Esophagus muscularis mucosa (tissue), 4 donors: Measurements from ENCODE around the gene PBRM1. TPM values are rescaled to one million over a fixed set of nuclear protein-coding genes. Genes with fewer than 3 reads are reported as not detected.

Experiments used
- DNase-seq: peaks from one replicate; pipeline ENCODE4 v3.0.0-alpha.2; 2017; ENCODE audit errors: extremely low spot score
- H3K27ac ChIP-seq, 4 donors: fragments of 200-600 bp; sonication (generic); replicated peaks in 1 of 4; 1 replicate in 3 of 4; 2 replicates in 1 of 4; pipeline ENCODE4 v1.5.1; 2016 to 2019; ENCODE audit warnings: mild to moderate bottlenecking in 1 of 4
- H3K27me3 ChIP-seq, 4 donors: fragments of 200-600 bp; sonication (generic); one replicate each; pipeline versions ENCODE4 v1.5.1 to v1.6.0; 2016 to 2019
- H3K36me3 ChIP-seq, 4 donors: fragments of 200-600 bp; sonication (generic); one replicate each; pipeline ENCODE4 v1.5.1; 2016 to 2019
- H3K4me1 ChIP-seq, 4 donors: fragments of 200-600 bp; sonication (generic); one replicate each; pipeline ENCODE4 v1.5.1; 2016 to 2019
- H3K4me3 ChIP-seq, 4 donors: fragments of 200-600 bp; sonication (generic); 1 replicate in 2 of 4; 2 replicates in 2 of 4; pipeline ENCODE4 v1.5.1; 2016 to 2019; ENCODE audit warnings: mild to moderate bottlenecking in 4 of 4, moderate library complexity in 1 of 4
- H3K9me3 ChIP-seq, 4 donors: fragments of 200-600 bp; sonication (generic); 1 replicate in 3 of 4; 2 replicates in 1 of 4; pipeline ENCODE4 v1.5.1; 2016 to 2019
- EP300 ChIP-seq: sonication (generic); formaldehyde crosslinking; IDR thresholded peaks from one replicate; pipeline ENCODE4 v1.6.1; 2017; ENCODE audit warnings: antibody characterized with exemption
- POLR2A ChIP-seq: fragments of 450-650 bp; IDR thresholded peaks from one replicate; pipeline ENCODE4 v1.6.1; 2017; ENCODE audit warnings: antibody characterized with exemption, moderate library complexity, mild to moderate bottlenecking, low read depth
- POLR2AphosphoS5 ChIP-seq, 2 donors: sonication (generic); formaldehyde crosslinking; IDR thresholded peaks; one replicate each; pipeline ENCODE4 v1.6.1; 2017; ENCODE audit warnings: antibody characterized with exemption in 2 of 2
- WGBS: methylation state at CpG from one replicate; pipeline ENCODE4 v1.1.5; 2018; 5-methylcytosine and 5-hydroxymethylcytosine counted together
- intact Hi-C: fragments of 100-400 bp; cut with DNase I; formaldehyde crosslinking; loops from one replicate; pipeline ENCODE4 v1.15.1; 2023
- total RNA-seq, 4 donors: library from RNA; depleted of rRNA; stranded (reverse); fragments of >200 nt; gene quantifications; one replicate each; pipeline versions ENCODE4 v1.1.0 to v1.2.1, GENCODE V29; 2016
- TF ChIP-seq, protein P1 (sequence below), 3 experiments: fragments of 200-600 bp in 2 of 3; fragments of 450-650 bp in 1 of 3; sonication (generic) in 2 of 3; IDR thresholded peaks; one replicate each; pipeline ENCODE4 v1.5.1; 2017 to 2019; ENCODE audit warnings: antibody characterized with exemption in 3 of 3, mild to moderate bottlenecking in 2 of 3, moderate library complexity in 1 of 3

PBRM1 gene
- total RNA-seq, 4 donors from 2014 or later = 79.4 to 99.3 (median 82.8) TPM

GRCh38 chr3:52689151-52689550, 3.4 kb upstream of the PBRM1 start:
- H3K9me3 ChIP-seq = no peaks in the 10 kb centered on the region
- WGBS = 85% methylated on average over 3 of the region's 3 CpGs
- peaks cover 13 to 28% (median 20%) of the 10 kb centered on the region in 4 donors for H3K4me1 ChIP-seq
- TF ChIP-seq EP300 = no peak
- no peak overlapping the region for H3K27ac ChIP-seq
- H3K36me3 ChIP-seq = peaks cover 62 to 70% (median 69%) of the 10 kb centered on the region in 4 donors
- H3K27me3 ChIP-seq = no peaks in the 10 kb centered on the region
- no peak overlapping the region for H3K4me3 ChIP-seq
- intact Hi-C loops = loop anchor here (10.0 kb wide), 1 partner anchor 214 kb away; no protein-coding TSS in a partner anchor
- no peak for DNase-seq

DNA sequence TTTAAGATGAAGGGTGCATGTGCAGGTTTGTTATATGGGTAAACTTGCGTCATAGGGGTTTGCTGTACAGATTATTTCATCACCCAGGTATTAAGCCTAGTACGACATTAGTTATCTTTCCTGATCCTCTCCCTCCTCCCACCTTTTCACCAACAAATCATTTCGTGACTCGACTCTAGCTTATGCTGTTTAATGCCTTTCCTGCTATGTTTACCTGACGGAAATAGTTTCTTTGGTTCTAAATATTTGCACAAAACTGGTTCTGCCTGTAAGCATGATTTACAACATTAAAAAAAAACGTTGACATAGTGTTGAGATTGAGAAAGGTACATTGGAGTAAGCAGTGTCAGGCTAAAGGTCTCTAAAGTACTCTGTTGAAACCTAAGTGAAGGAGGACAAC, 2.6 kb upstream of the PBRM1 start:
- peaks cover 21 to 37% (median 29%) of the 10 kb centered on the region in 4 donors for H3K4me1 ChIP-seq
- intact Hi-C loops = loop anchor here (10.0 kb wide), 1 partner anchor 213 kb away; no protein-coding TSS in a partner anchor
- H3K36me3 ChIP-seq = peaks cover 55 to 62% (median 60%) of the 10 kb centered on the region in 4 donors
- DNase-seq = no peak
- 79% methylated on average over 6 of the region's 6 CpGs for WGBS
- no peaks in the 10 kb centered on the region for H3K27me3 ChIP-seq
- H3K27ac ChIP-seq = no peak overlapping the region
- no peaks in the 10 kb centered on the region for H3K9me3 ChIP-seq
- no peak for TF ChIP-seq EP300
- TF ChIP-seq, protein P1, sequence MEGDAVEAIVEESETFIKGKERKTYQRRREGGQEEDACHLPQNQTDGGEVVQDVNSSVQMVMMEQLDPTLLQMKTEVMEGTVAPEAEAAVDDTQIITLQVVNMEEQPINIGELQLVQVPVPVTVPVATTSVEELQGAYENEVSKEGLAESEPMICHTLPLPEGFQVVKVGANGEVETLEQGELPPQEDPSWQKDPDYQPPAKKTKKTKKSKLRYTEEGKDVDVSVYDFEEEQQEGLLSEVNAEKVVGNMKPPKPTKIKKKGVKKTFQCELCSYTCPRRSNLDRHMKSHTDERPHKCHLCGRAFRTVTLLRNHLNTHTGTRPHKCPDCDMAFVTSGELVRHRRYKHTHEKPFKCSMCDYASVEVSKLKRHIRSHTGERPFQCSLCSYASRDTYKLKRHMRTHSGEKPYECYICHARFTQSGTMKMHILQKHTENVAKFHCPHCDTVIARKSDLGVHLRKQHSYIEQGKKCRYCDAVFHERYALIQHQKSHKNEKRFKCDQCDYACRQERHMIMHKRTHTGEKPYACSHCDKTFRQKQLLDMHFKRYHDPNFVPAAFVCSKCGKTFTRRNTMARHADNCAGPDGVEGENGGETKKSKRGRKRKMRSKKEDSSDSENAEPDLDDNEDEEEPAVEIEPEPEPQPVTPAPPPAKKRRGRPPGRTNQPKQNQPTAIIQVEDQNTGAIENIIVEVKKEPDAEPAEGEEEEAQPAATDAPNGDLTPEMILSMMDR (IDR thresholded peaks at IDR 0.05) = no peak
- no peak overlapping the region for H3K4me3 ChIP-seq

DNA sequence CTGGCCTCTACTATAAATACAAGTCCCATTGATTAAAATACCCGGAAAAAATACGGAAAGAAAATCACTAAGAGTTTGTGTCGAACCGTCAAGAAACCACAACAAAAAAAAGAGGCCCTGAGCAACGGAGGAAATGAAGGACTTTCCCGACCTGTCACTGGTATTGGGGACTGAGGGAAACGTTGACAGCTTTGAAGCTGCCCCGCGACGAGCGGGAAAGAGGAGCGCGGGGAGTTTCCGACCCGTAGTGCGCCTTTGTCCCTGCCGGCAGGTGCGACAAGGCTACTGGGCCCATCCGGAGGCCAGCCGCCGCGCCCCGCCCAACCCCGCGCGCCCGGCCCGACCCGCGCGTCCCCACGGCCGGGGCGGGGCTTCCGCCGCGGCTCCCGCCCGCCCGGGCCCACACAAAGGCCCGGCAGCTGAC, 416 bp downstream of the PBRM1 start:
- intact Hi-C loops = loop anchor here (10.0 kb wide), 1 partner anchor 210 kb away; no protein-coding TSS in a partner anchor
- Histone ChIP-seq H3K4me1 (peaks cover 40 to 62% (median 49%) of the 10 kb centered on the region in 4 donors), H3K4me3 (peak overlapping the region; percentile 69 to 81 (median 78)), H3K9me3 (no peaks in the 10 kb centered on the region), H3K27ac (peak overlapping the region; percentile 92 to 98 (median 96)), H3K36me3 (peaks cover 29 to 41% (median 36%) of the 10 kb centered on the region in 4 donors), H3K27me3 (no peaks in the 10 kb centered on the region)
- no peak for DNase-seq
- WGBS = under 1% methylated on average over 19 of the region's 41 CpGs
- TF ChIP-seq POLR2AphosphoS5 (IDR thresholded peaks at IDR 0.05) (peak in 1 of 2 donors; percentile 27), POLR2A (no peak), EP300 (no peak)

DNA sequence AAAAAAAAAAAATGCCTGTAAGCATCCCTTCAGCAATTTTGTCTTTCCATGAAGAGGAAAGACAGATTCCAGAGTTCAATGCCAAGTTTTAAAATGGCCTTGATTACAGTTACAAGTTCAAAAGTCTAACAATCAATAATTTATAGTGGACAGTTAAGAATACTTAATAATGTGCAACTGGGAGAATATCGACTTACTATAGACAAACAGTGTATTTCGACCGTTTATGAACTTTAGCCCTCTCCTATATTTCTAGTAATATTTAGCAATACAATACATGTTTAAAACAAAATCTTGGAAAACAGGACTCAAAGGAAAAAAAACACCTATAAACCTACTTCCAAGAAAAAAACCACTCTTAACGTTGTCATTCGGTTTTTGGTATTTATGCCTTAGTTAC, 1.5 kb downstream of the PBRM1 start:
- 56% methylated on average over 5 of the region's 5 CpGs for WGBS
- no peak for TF ChIP-seq POLR2AphosphoS5 (IDR thresholded peaks at IDR 0.05)
- no peak for TF ChIP-seq EP300
- TF ChIP-seq POLR2A = no peak
- TF ChIP-seq, protein P1 (IDR thresholded peaks at IDR 0.05) = no peak
- Histone ChIP-seq H3K4me3 (no peak overlapping the region), H3K36me3 (peaks cover 18 to 38% (median 31%) of the 10 kb centered on the region in 4 donors), H3K4me1 (peaks cover 42 to 62% (median 57%) of the 10 kb centered on the region in 4 donors), H3K27ac (peak overlapping the region in 3 of 4 donors; percentile 92 to 97 (median 94)), H3K27me3 (no peaks in the 10 kb centered on the region), H3K9me3 (no peaks in the 10 kb centered on the region)
- no peak for DNase-seq
- intact Hi-C loops = loop anchor here (10.0 kb wide), 1 partner anchor 209 kb away; no protein-coding TSS in a partner anchor

- no peak for DNase-seq
- H3K27ac ChIP-seq = peak overlapping the region in 2 of 4 donors; percentile 16 to 27
Measured at GRCh38 chr3:52683611-52684010, 2.1 kb downstream of the PBRM1 start.

More at GRCh38 chr3:52683611-52684010, 2.1 kb downstream of the PBRM1 start:
- Histone ChIP-seq H3K36me3 (peaks cover 15 to 38% (median 31%) of the 10 kb centered on the region in 4 donors), H3K9me3 (no peaks in the 10 kb centered on the region), H3K4me3 (no peak overlapping the region), H3K27me3 (no peaks in the 10 kb centered on the region), H3K4me1 (peaks cover 47 to 62% (median 59%) of the 10 kb centered on the region in 4 donors)
- 85% methylated on average over 6 of the region's 6 CpGs for WGBS
- TF ChIP-seq EP300 (no peak), POLR2AphosphoS5 (IDR thresholded peaks at IDR 0.05) (no peak), POLR2A (no peak)
- TF ChIP-seq, protein P1 (IDR thresholded peaks at IDR 0.05) = no peak
- intact Hi-C loops = loop anchor here (10.0 kb wide), 1 partner anchor 209 kb away; no protein-coding TSS in a partner anchor
